NCI-H2196 treated with DMSO at 0.1 percent for 48 hours (cell line): Measurements from ENCODE around the gene ANKRD13B.

Experiments
- DNase-seq: peaks from one replicate; lab custom pipeline; 2025; ENCODE audit not compliant: unreplicated experiment; lab: John Stamatoyannopoulos, UW

ANKRD13B gene

GRCh38 chr17:29594519-29595090, 1.7 kb downstream of the ANKRD13B start:
- no peak for DNase-seq

- no peak for DNase-seq
Measured at GRCh38 chr17:29595107-29595942, 2.4 kb downstream of the ANKRD13B start.

GRCh38 chr17:29595943-29596774, 3.2 kb downstream of the ANKRD13B start:
- no peak for DNase-seq

GRCh38 chr17:29596811-29597210, 3.9 kb downstream of the ANKRD13B start:
- no peak for DNase-seq

GRCh38 chr17:29597361-29598172, 4.6 kb downstream of the ANKRD13B start:
- no peak for DNase-seq

- DNase-seq: no peak
Measured at GRCh38 chr17:29603109-29603674, 10.3 kb downstream of the ANKRD13B start.

- no peak for DNase-seq
Measured at GRCh38 chr17:29607557-29608195, 14.7 kb downstream of the ANKRD13B start.

GRCh38 chr17:29608986-29609385, 16.1 kb downstream of the ANKRD13B start:
- no peak for DNase-seq

GRCh38 chr17:29610395-29610794, 17.5 kb downstream of the ANKRD13B start:
- DNase-seq: no peak

- no peak for DNase-seq
Measured at GRCh38 chr17:29611351-29612093, 18.6 kb downstream of the ANKRD13B start.

GRCh38 chr17:29612094-29612403, 19.1 kb downstream of the ANKRD13B start:
- DNase-seq: no peak

- no peak for DNase-seq
Measured at GRCh38 chr17:29612404-29613280, 19.7 kb downstream of the ANKRD13B start.

GRCh38 chr17:29613352-29613837, 20.5 kb downstream of the ANKRD13B start:
- no peak for DNase-seq

- no peak for DNase-seq
Measured at GRCh38 chr17:29613856-29614255, 20.9 kb downstream of the ANKRD13B start.

- no peak for DNase-seq
Measured at GRCh38 chr17:29614349-29615047, 21.6 kb downstream of the ANKRD13B start.

- DNase-seq: no peak
Measured at GRCh38 chr17:29615048-29615385, 22.1 kb downstream of the ANKRD13B start.

- no peak for DNase-seq
Measured at GRCh38 chr17:29615492-29616299, 22.8 kb downstream of the ANKRD13B start.
